ENCODE measurements around the gene FAM181A.
A peak's percentile ranks its signal among the peaks of the same experiment; 100 is the strongest.

The FAM181A gene

GRCh38 chr14:93957333-93957710 lies 30.2 kb downstream of the FAM181A start:
- no peaks in the 10 kb centered on the region for H3K9me2 ChIP-seq (ENCODE audit: low read depth, low read length)
- no peak overlapping the region for H2AFZ ChIP-seq (ENCODE audit: low read length)
- H3K27ac ChIP-seq (ENCODE audit: low read depth, low read length, poor library complexity, severe bottlenecking), result peak overlapping the region; percentile 100
- H3K79me2 ChIP-seq (ENCODE audit: insufficient read depth, low read length), result no peaks in the 10 kb centered on the region
- peak overlapping the region; percentile 62 for H3K4me3 ChIP-seq (ENCODE audit: low read depth, low read length, poor library complexity, severe bottlenecking)
- H3F3A ChIP-seq (ENCODE audit: insufficient read depth, low read length), result 0 out of 2 replicates have a peak, but pooled peaks cover 5% of the 10 kb centered on the region
- H3K9ac ChIP-seq (ENCODE audit: low read length), result peak overlapping the region; percentile 88
- no peaks in the 10 kb centered on the region for H3K9me3 ChIP-seq (ENCODE audit: low read length)
- H3K4me1 ChIP-seq (ENCODE audit: insufficient read depth, low read length, severe bottlenecking), result peaks cover 100% of the 10 kb centered on the region
- peak overlapping the region; percentile 93 for H3K4me2 ChIP-seq (ENCODE audit: low read length)
- peaks cover 20% of the 10 kb centered on the region for H3K36me3 ChIP-seq (ENCODE audit: insufficient read depth, low read length)
- no peaks in the 10 kb centered on the region for H3K27me3 ChIP-seq (ENCODE audit: insufficient read depth, low read length)
- TF ChIP-seq EZH2 (IDR thresholded peaks at IDR 0.05; ENCODE audit: borderline replicate concordance, low read length) (no peak), CTCF (IDR thresholded peaks at IDR 0.05; ENCODE audit: low read length) (no peak)
- no peaks in the 10 kb centered on the region for H4K20me1 ChIP-seq (ENCODE audit: insufficient read depth, low read length)

- Histone ChIP-seq H3K4me2 (ENCODE audit: low read length) (peak overlapping the region; percentile 93), H3K4me1 (ENCODE audit: insufficient read depth, low read length, severe bottlenecking) (peaks cover 100% of the 10 kb centered on the region), H4K20me1 (ENCODE audit: insufficient read depth, low read length) (no peaks in the 10 kb centered on the region), H3K27ac (ENCODE audit: low read depth, low read length, poor library complexity, severe bottlenecking) (peak overlapping the region; percentile 100), H3K27me3 (ENCODE audit: insufficient read depth, low read length) (no peaks in the 10 kb centered on the region), H3K36me3 (ENCODE audit: insufficient read depth, low read length) (peaks cover 14% of the 10 kb centered on the region; the same call in 1 of the 2 replicates), H3K4me3 (ENCODE audit: low read depth, low read length, poor library complexity, severe bottlenecking) (no peak overlapping the region), H3F3A (ENCODE audit: insufficient read depth, low read length) (0 out of 2 replicates have a peak, but pooled peaks cover 5% of the 10 kb centered on the region), H2AFZ (ENCODE audit: low read length) (no peak overlapping the region), H3K9me2 (ENCODE audit: low read depth, low read length) (no peaks in the 10 kb centered on the region), H3K9ac (ENCODE audit: low read length) (peak overlapping the region; percentile 88), H3K79me2 (ENCODE audit: insufficient read depth, low read length) (no peaks in the 10 kb centered on the region), H3K9me3 (ENCODE audit: low read length) (no peaks in the 10 kb centered on the region)
- TF ChIP-seq EZH2 (IDR thresholded peaks at IDR 0.05; ENCODE audit: borderline replicate concordance, low read length) (no peak), CTCF (IDR thresholded peaks at IDR 0.05; ENCODE audit: low read length) (no peak)
Measured at GRCh38 chr14:93957751-93958566, 30.8 kb downstream of the FAM181A start.

- peak overlapping the region; percentile 88 for H3K9ac ChIP-seq (ENCODE audit: low read length)
- H3K36me3 ChIP-seq (ENCODE audit: insufficient read depth, low read length), result peaks cover 7% of the 10 kb centered on the region; the same call in 1 of the 2 replicates
- H3K27ac ChIP-seq (ENCODE audit: low read depth, low read length, poor library complexity, severe bottlenecking), result peak overlapping the region; percentile 100
- TF ChIP-seq EZH2 (IDR thresholded peaks at IDR 0.05; ENCODE audit: borderline replicate concordance, low read length) (no peak), CTCF (IDR thresholded peaks at IDR 0.05; ENCODE audit: low read length) (no peak)
- H3F3A ChIP-seq (ENCODE audit: insufficient read depth, low read length), result peaks cover 10% of the 10 kb centered on the region; the same call in 1 of the 2 replicates
- no peaks in the 10 kb centered on the region for H4K20me1 ChIP-seq (ENCODE audit: insufficient read depth, low read length)
- no peak overlapping the region for H3K4me3 ChIP-seq (ENCODE audit: low read depth, low read length, poor library complexity, severe bottlenecking)
- H3K4me1 ChIP-seq (ENCODE audit: insufficient read depth, low read length, severe bottlenecking), result peaks cover 100% of the 10 kb centered on the region
- H3K27me3 ChIP-seq (ENCODE audit: insufficient read depth, low read length), result no peaks in the 10 kb centered on the region
- H2AFZ ChIP-seq (ENCODE audit: low read length), result no peak overlapping the region
- peak overlapping the region; percentile 37 for H3K4me2 ChIP-seq (ENCODE audit: low read length)
- H3K9me2 ChIP-seq (ENCODE audit: low read depth, low read length), result no peaks in the 10 kb centered on the region
- no peaks in the 10 kb centered on the region for H3K9me3 ChIP-seq (ENCODE audit: low read length)
- H3K79me2 ChIP-seq (ENCODE audit: insufficient read depth, low read length), result no peaks in the 10 kb centered on the region
Measured at GRCh38 chr14:93958567-93959238, 31.6 kb downstream of the FAM181A start.

Measured in OCI-LY1 (cell line).